Calu3 (cell line): Measurements from ENCODE around the gene FGF1. TPM values are rescaled to one million over a fixed set of nuclear protein-coding genes. Genes with fewer than 3 reads are reported as not detected.

Source experiments
- BruUV-seq: library from RNA; stranded (reverse); fragments of 400-500 nt; replicated peaks from 2 replicates; lab custom pipeline; 2021; lab: Mats Ljungman, UMichigan
- CTCF ChIA-PET: fragments of 300-600 bp; sonication (Branson Sonifier 250); formaldehyde crosslinking; loops from one replicate; lab custom pipeline; 2022; ENCODE audit warnings: antibody characterized with exemption; lab: Charles Lee
- DNase-seq: peaks from one replicate; pipeline ENCODE4 v3.0.0; 2022
- H3K27ac Mint-ChIP-seq: one replicate; pipeline ENCODE4 v1.8.0; 2022; ENCODE audit warnings: mixed read lengths; ENCODE audit not compliant: unreplicated experiment
- H3K27me3 Mint-ChIP-seq: one replicate; pipeline ENCODE4 v1.8.0; 2022; ENCODE audit warnings: mixed read lengths; ENCODE audit not compliant: unreplicated experiment
- H3K36me3 Mint-ChIP-seq: one replicate; pipeline ENCODE4 v1.8.0; 2022; ENCODE audit warnings: mild to moderate bottlenecking, moderate library complexity, mixed read lengths; ENCODE audit not compliant: insufficient read depth, unreplicated experiment
- H3K4me1 Mint-ChIP-seq: one replicate; pipeline ENCODE4 v1.8.0; 2022; ENCODE audit warnings: mild to moderate bottlenecking, low read depth, mixed read lengths; ENCODE audit not compliant: unreplicated experiment
- H3K4me3 Mint-ChIP-seq: one replicate; pipeline ENCODE4 v1.8.0; 2022; ENCODE audit warnings: mild to moderate bottlenecking, low read depth, moderate library complexity, mixed read lengths; ENCODE audit not compliant: unreplicated experiment
- H3K9me3 Mint-ChIP-seq: one replicate; pipeline ENCODE4 v1.8.0; 2022; ENCODE audit warnings: low read depth, mixed read lengths; ENCODE audit not compliant: unreplicated experiment
- CTCF ChIP-seq: fragments of 200-600 bp; IDR thresholded peaks from one replicate; pipeline ENCODE4 v1.8.0; 2022; ENCODE audit warnings: antibody characterized with exemption; ENCODE audit not compliant: unreplicated experiment
- intact Hi-C: fragments of 100-400 bp; cut with micrococcal nuclease; formaldehyde crosslinking; loops from one replicate; pipeline ENCODE4 v1.10.0; 2022; ENCODE audit not compliant: unreplicated experiment
- total RNA-seq: library from RNA; stranded (reverse); gene quantifications from 2 replicates; pipeline ENCODE4 v1.2.3, GENCODE V29; 2022

Gene FGF1
- total RNA-seq, 1 experiment from 2014 or later: not detected

- CTCF ChIA-PET: interaction anchor here (0.6 to 2.2 kb wide), 37 partner anchors 8 to 561 kb away, joined by 3 to 40 read pairs (median 5); partner anchors contain the start of gene ARHGAP26
- Mint-ChIP-seq H3K4me3 (peak overlapping the region; percentile 80), H3K27me3 (no peaks in the 10 kb centered on the region), H3K9me3 (peaks cover 2% of the 10 kb centered on the region), H3K36me3 (peaks cover 8% of the 10 kb centered on the region), H3K27ac (peak overlapping the region; percentile 63), H3K4me1 (peaks cover 23% of the 10 kb centered on the region)
- peak; percentile 96 for DNase-seq
- no TSS peak for BruUV-seq
- peak; percentile 99 for TF ChIP-seq CTCF
- intact Hi-C loops: no loop called here
Measured at GRCh38 chr5:142713121-142713706, 27.3 kb upstream of the FGF1 start.

GRCh38 chr5:142703153-142703552 lies 17.3 kb upstream of the FGF1 start:
- no TSS peak for BruUV-seq
- no peaks in the 10 kb centered on the region for H3K9me3 Mint-ChIP-seq
- intact Hi-C loops: no loop called here
- H3K27me3 Mint-ChIP-seq: peaks cover under 1% of the 10 kb centered on the region
- H3K4me1 Mint-ChIP-seq: peaks cover 18% of the 10 kb centered on the region
- DNase-seq: no peak
- H3K4me3 Mint-ChIP-seq: no peak overlapping the region
- no peaks in the 10 kb centered on the region for H3K36me3 Mint-ChIP-seq
- CTCF ChIA-PET: interaction anchor here (1.0 to 3.3 kb wide), 3 partner anchors 10 to 186 kb away, joined by 4 to 21 read pairs (median 15); no protein-coding TSS in a partner anchor
- no peak overlapping the region for H3K27ac Mint-ChIP-seq
- no peak for TF ChIP-seq CTCF

- DNase-seq: no peak
- H3K27me3 Mint-ChIP-seq: peaks cover 14% of the 10 kb centered on the region
- no peaks in the 10 kb centered on the region for H3K36me3 Mint-ChIP-seq
- H3K27ac Mint-ChIP-seq: no peak overlapping the region
- H3K4me1 Mint-ChIP-seq: peaks cover 22% of the 10 kb centered on the region
- intact Hi-C loops: no loop called here
- H3K4me3 Mint-ChIP-seq: no peak overlapping the region
- H3K9me3 Mint-ChIP-seq: no peaks in the 10 kb centered on the region
- no peak for TF ChIP-seq CTCF
- CTCF ChIA-PET: interaction anchor here (0.6 to 3.3 kb wide), 5 partner anchors 11 to 113 kb away, joined by 3 to 21 read pairs (median 5); no protein-coding TSS in a partner anchor
- no TSS peak for BruUV-seq
Measured at GRCh38 chr5:142701673-142702311, 15.9 kb upstream of the FGF1 start.

GRCh38 chr5:142700566-142700965 lies 14.7 kb upstream of the FGF1 start:
- Mint-ChIP-seq H3K9me3 (no peaks in the 10 kb centered on the region), H3K27me3 (peaks cover 16% of the 10 kb centered on the region), H3K27ac (no peak overlapping the region), H3K36me3 (no peaks in the 10 kb centered on the region), H3K4me3 (no peak overlapping the region), H3K4me1 (peaks cover 22% of the 10 kb centered on the region)
- intact Hi-C loops: no loop called here
- DNase-seq: no peak
- BruUV-seq: no TSS peak
- no peak for TF ChIP-seq CTCF
- CTCF ChIA-PET: interaction anchor here (3.3 to 3.9 kb wide), 2 partner anchors 13 to 44 kb away, joined by 21 to 93 read pairs; no protein-coding TSS in a partner anchor
